GM23338 (cell line): Measurements from ENCODE around the gene MRAS. TPM values are rescaled to one million over a fixed set of nuclear protein-coding genes. Genes with fewer than 3 reads are reported as not detected.

Experiments used
- ATAC-seq: fragments of 200-7000 bp; cut with Tn5 transposase; 3 replicates; pipeline ENCODE4 v1.9.1; 2020
- DNase-seq: peaks from one replicate; pipeline ENCODE4 v3.0.0-alpha.2; 2015; ENCODE audit warnings: low spot score
- H2AFZ ChIP-seq: fragments of 200-600 bp; sonication (generic); 2 replicates; pipeline ENCODE4 v1.8.0; 2016; ENCODE audit warnings: antibody characterized with exemption, mild to moderate bottlenecking, moderate library complexity
- H3F3A ChIP-seq: fragments of 200-600 bp; sonication (generic); replicated peaks from 2 replicates; pipeline ENCODE4 v1.8.0; 2017; ENCODE audit warnings: antibody characterized with exemption, mixed run types, low read depth
- H3K27ac ChIP-seq: fragments of 200-600 bp; sonication (generic); 2 replicates; pipeline ENCODE4 v1.6.1; 2016; ENCODE audit warnings: low read depth
- H3K27me3 ChIP-seq: fragments of 200-600 bp; sonication (generic); 2 replicates; pipeline ENCODE4 v1.8.0; 2016; ENCODE audit warnings: mild to moderate bottlenecking, mixed run types, moderate library complexity; ENCODE audit not compliant: insufficient read depth
- H3K36me3 ChIP-seq: fragments of 200-600 bp; sonication (generic); 2 replicates; pipeline ENCODE4 v1.8.0; 2016; ENCODE audit warnings: mild to moderate bottlenecking; ENCODE audit not compliant: insufficient read depth
- H3K4me1 ChIP-seq: fragments of 200-600 bp; sonication (generic); 2 replicates; pipeline ENCODE4 v1.8.0; 2016; ENCODE audit warnings: mild to moderate bottlenecking, moderate library complexity; ENCODE audit not compliant: insufficient read depth
- H3K4me2 ChIP-seq: fragments of 200-600 bp; sonication (generic); 2 replicates; pipeline ENCODE4 v1.7.1; 2017; ENCODE audit warnings: mixed run types
- H3K4me3 ChIP-seq: fragments of 200-600 bp; sonication (generic); 2 replicates; pipeline ENCODE4 v1.6.1; 2016; ENCODE audit warnings: mixed run types
- H3K79me2 ChIP-seq: fragments of 200-600 bp; sonication (generic); replicated peaks from 2 replicates; pipeline ENCODE4 v1.8.0; 2017; ENCODE audit warnings: mild to moderate bottlenecking; ENCODE audit not compliant: insufficient read depth
- H3K9me2 ChIP-seq: fragments of 200-600 bp; sonication (generic); 2 replicates; pipeline ENCODE4 v1.8.0; 2017; ENCODE audit not compliant: insufficient read depth
- H4K20me1 ChIP-seq: fragments of 200-600 bp; sonication (generic); replicated peaks from 2 replicates; pipeline ENCODE4 v1.8.0; 2017; ENCODE audit warnings: mild to moderate bottlenecking; ENCODE audit not compliant: insufficient read depth
- H3K27ac Mint-ChIP-seq: 2 replicates; pipeline ENCODE4 v1.8.0; 2020; ENCODE audit warnings: inconsistent platforms, mild to moderate bottlenecking, moderate library complexity, mixed read lengths
- H3K27me3 Mint-ChIP-seq: 3 replicates; pipeline ENCODE4 v1.8.0; 2022; ENCODE audit warnings: low read depth, mild to moderate bottlenecking, moderate library complexity, mixed read lengths, inconsistent platforms; ENCODE audit not compliant: insufficient read depth, poor library complexity
- H3K36me3 Mint-ChIP-seq: 3 replicates; pipeline ENCODE4 v1.8.0; 2021; ENCODE audit warnings: low read depth, mild to moderate bottlenecking, inconsistent platforms, moderate library complexity, mixed read lengths
- H3K4me1 Mint-ChIP-seq: 3 replicates; pipeline ENCODE4 v1.8.0; 2020; ENCODE audit warnings: mild to moderate bottlenecking, inconsistent platforms, mixed read lengths
- H3K4me3 Mint-ChIP-seq: 3 replicates; pipeline ENCODE4 v1.8.0; 2021; ENCODE audit warnings: moderate library complexity, mild to moderate bottlenecking, inconsistent platforms, mixed read lengths
- H3K9me3 Mint-ChIP-seq: 3 replicates; pipeline ENCODE4 v1.8.0; 2020; ENCODE audit warnings: moderate library complexity, mild to moderate bottlenecking, inconsistent platforms, mixed read lengths
- CREB1 ChIP-seq: fragments of 250-450 bp; sonication (Bioruptor Pico); IDR thresholded peaks from 2 replicates; pipeline ENCODE4 v1.5.0; 2020; ENCODE audit warnings: low read depth, mild to moderate bottlenecking, moderate library complexity
- CTCF ChIP-seq, 2 experiments: fragments of 200-600 bp in 1 of 2; sonication (generic) in 1 of 2; conservative IDR thresholded peaks; 2 replicates each; pipeline versions ENCODE4 v1.5.1 to v1.6.1; 2016 to 2017; ENCODE audit warnings: antibody characterized with exemption in 2 of 2, low read depth in 2 of 2, mild to moderate bottlenecking in 2 of 2, moderate library complexity in 1 of 2
- EZH2 ChIP-seq: fragments of 200-600 bp; sonication (generic); IDR thresholded peaks from one replicate; pipeline ENCODE4 v1.8.0; 2017; ENCODE audit warnings: antibody characterized with exemption, mild to moderate bottlenecking, low read depth; ENCODE audit not compliant: unreplicated experiment
- EZH2phosphoT487 ChIP-seq: fragments of 200-600 bp; sonication (generic); IDR thresholded peaks from one replicate; pipeline ENCODE4 v1.8.1; 2018; ENCODE audit warnings: antibody characterized with exemption; ENCODE audit not compliant: unreplicated experiment
- JUNB ChIP-seq: IDR thresholded peaks from one replicate; pipeline ENCODE4 v1.6.1; 2016; ENCODE audit warnings: antibody characterized with exemption; ENCODE audit not compliant: unreplicated experiment
- POLR2AphosphoS5 ChIP-seq: IDR thresholded peaks from 2 replicates; pipeline ENCODE4 v1.6.1; 2016; ENCODE audit warnings: antibody characterized with exemption, low read depth
- STAT1 ChIP-seq: IDR thresholded peaks from one replicate; pipeline ENCODE4 v1.6.1; 2016; ENCODE audit warnings: antibody characterized with exemption; ENCODE audit not compliant: unreplicated experiment
- ZNF331 ChIP-seq: fragments of 250-450 bp; sonication (Bioruptor Pico); IDR thresholded peaks from 2 replicates; pipeline ENCODE4 v1.5.0; 2020; ENCODE audit warnings: low read depth, mild to moderate bottlenecking, moderate library complexity
- polyA plus RNA-seq: library from polyadenylated mRNA; unstranded; fragments of >200 nt; fragmentation: Nextera tagmentation; extraction: Ambion mirVana; gene quantifications from 2 replicates; pipeline ENCODE4 v1.2.1, GENCODE V29; 2016
- total RNA-seq: library from RNA; depleted of rRNA; stranded (reverse); fragments of >200 nt; shearing (Covaris generic); gene quantifications from 2 replicates; pipeline ENCODE4 v1.2.3, GENCODE V29; 2014

The MRAS gene
- total and polyA plus RNA-seq, 2 experiments from 2014 or later, result 9.1 to 10.2 TPM

- TF ChIP-seq EZH2 (no peak), POLR2AphosphoS5 (no peak), STAT1 (no peak), CTCF (conservative IDR thresholded peaks at IDR 0.05; ENCODE audit: low read depth in 2 of 2) (no peak), CREB1 (CRISPR knock-in tag) (no peak)
- Histone ChIP-seq H3K4me3 (no peak overlapping the region), H3K4me2 (no peak overlapping the region), H2AFZ (no peak overlapping the region), H3K4me1 (peaks cover 10% of the 10 kb centered on the region), H3K79me2 (no peaks in the 10 kb centered on the region), H3K27me3 (no peaks in the 10 kb centered on the region), H3K36me3 (no peaks in the 10 kb centered on the region; the same call in 1 of the 2 replicates), H4K20me1 (no peaks in the 10 kb centered on the region), H3K27ac (no peak overlapping the region), H3F3A (no peaks in the 10 kb centered on the region; the same call in 1 of the 2 replicates), H3K9me2 (peaks cover 22% of the 10 kb centered on the region)
- H3K4me3 Mint-ChIP-seq, result no peak overlapping the region
- H3K27me3 Mint-ChIP-seq, result peaks cover 11% of the 10 kb centered on the region
- no peak overlapping the region for H3K27ac Mint-ChIP-seq
- DNase-seq, result no peak
- ATAC-seq, result no peak
- H3K9me3 Mint-ChIP-seq, result peaks cover 8% of the 10 kb centered on the region; the same call in 2 of the 3 replicates
- peaks cover 28% of the 10 kb centered on the region for H3K36me3 Mint-ChIP-seq
- H3K4me1 Mint-ChIP-seq, result peaks cover 35% of the 10 kb centered on the region
Measured at GRCh38 chr3:138404121-138404520, 55.7 kb downstream of the MRAS start.

- Histone ChIP-seq H3K27me3 (no peaks in the 10 kb centered on the region), H3K4me2 (no peak overlapping the region)
Measured at GRCh38 chr3:138405001-138405400, 56.6 kb downstream of the MRAS start.

More at GRCh38 chr3:138405001-138405400, 56.6 kb downstream of the MRAS start:
- H3K9me2 ChIP-seq, result peaks cover 26% of the 10 kb centered on the region
- ATAC-seq, result no peak
- H2AFZ ChIP-seq, result no peak overlapping the region
- H3K4me1 Mint-ChIP-seq, result peaks cover 40% of the 10 kb centered on the region
- no peak overlapping the region for H3K4me3 Mint-ChIP-seq
- H3K36me3 Mint-ChIP-seq, result peaks cover 28% of the 10 kb centered on the region
- no peak overlapping the region for H3K27ac ChIP-seq
- TF ChIP-seq CREB1 (CRISPR knock-in tag) (no peak), CTCF (conservative IDR thresholded peaks at IDR 0.05; ENCODE audit: low read depth in 2 of 2) (no peak), JUNB (no peak), EZH2phosphoT487 (no peak), ZNF331 (CRISPR knock-in tag) (no peak)
- peaks cover 3% of the 10 kb centered on the region; the same call in 1 of the 2 replicates for H3F3A ChIP-seq
- H3K27me3 Mint-ChIP-seq, result peaks cover 11% of the 10 kb centered on the region
- no peaks in the 10 kb centered on the region for H4K20me1 ChIP-seq
- DNase-seq, result no peak
- peaks cover 17% of the 10 kb centered on the region for H3K4me1 ChIP-seq
- no peaks in the 10 kb centered on the region for H3K79me2 ChIP-seq
- H3K9me3 Mint-ChIP-seq, result peaks cover 8% of the 10 kb centered on the region; the same call in 2 of the 3 replicates
- no peaks in the 10 kb centered on the region; the same call in 1 of the 2 replicates for H3K36me3 ChIP-seq
- H3K4me3 ChIP-seq, result no peak overlapping the region
- no peak overlapping the region for H3K27ac Mint-ChIP-seq
